ENCODE results near the gene SYCP2L. TPM values are rescaled to one million over a fixed set of nuclear protein-coding genes. Genes with fewer than 3 reads are reported as not detected.
A peak's percentile ranks its signal among the peaks of the same experiment; 100 is the strongest.
"Not testable (repeated sequence)": the region's sequence is repeated elsewhere in the genome, so short reads cannot be mapped to it uniquely, and the experiment has no call there.

Gene SYCP2L
- total and polyA plus RNA-seq, 8 donors: 1.1 to 2.3 (median 1.4) TPM

GRCh38 chr6:10995114-10995707 lies 108.4 kb downstream of the SYCP2L start:
- Histone ChIP-seq H3K9me3 (no peaks in the 10 kb centered on the region), H3K36me3 (no peaks in the 10 kb centered on the region), H3K4me1 (peaks cover 0 to 9% (median 0%) of the 10 kb centered on the region in 3 donors), H3K27me3 (no peaks in the 10 kb centered on the region), H3K4me3 (no peak overlapping the region), H3K27ac (no peak overlapping the region)
- intact Hi-C loops (cut with DNase I): no loop called here
- DNase-seq (no peak), FAIRE-seq (no peak), ATAC-seq (no peak)
- no peak for TF ChIP-seq CTCF (IDR thresholded peaks at IDR 0.05)
- 81 to 82% methylated on average over 4 of the region's 4 CpGs for WGBS, 2 donors

- no peak overlapping the region for H3K27ac ChIP-seq
- intact Hi-C loops (cut with DNase I): no loop called here
- WGBS, 2 donors: 55 to 63% methylated on average over 2 of the region's 2 CpGs
- no peaks in the 10 kb centered on the region for H3K9me3 ChIP-seq
- peaks cover 0 to 14% (median 0%) of the 10 kb centered on the region in 3 donors for H3K4me1 ChIP-seq
- no peak for DNase-seq
- no peak for FAIRE-seq
- H3K27me3 ChIP-seq: no peaks in the 10 kb centered on the region
- no peak overlapping the region for H3K4me3 ChIP-seq
- ATAC-seq: peak in 2 of 4 donors; percentile 22 to 38
- H3K36me3 ChIP-seq: no peaks in the 10 kb centered on the region
- no peak for TF ChIP-seq CTCF (IDR thresholded peaks at IDR 0.05)
Measured at GRCh38 chr6:10999994-11000393, 113.1 kb downstream of the SYCP2L start.

- no peak for DNase-seq
- FAIRE-seq: no peak
- Histone ChIP-seq H3K9me3 (no peaks in the 10 kb centered on the region), H3K36me3 (no peaks in the 10 kb centered on the region), H3K4me1 (peaks cover 0 to 14% (median 0%) of the 10 kb centered on the region in 3 donors), H3K27ac (no peak overlapping the region), H3K4me3 (no peak overlapping the region), H3K27me3 (no peaks in the 10 kb centered on the region)
- WGBS, 2 donors: 19 to 27% methylated on average over 2 of the region's 2 CpGs
- no peak for TF ChIP-seq CTCF (IDR thresholded peaks at IDR 0.05)
- ATAC-seq: no peak
- intact Hi-C loops (cut with DNase I): no loop called here
Measured at GRCh38 chr6:11002176-11002575, 115.3 kb downstream of the SYCP2L start.

- 85 to 86% methylated on average over 5 of the region's 5 CpGs for WGBS, 2 donors
- DNase-seq; FAIRE-seq; H3K27ac ChIP-seq; H3K36me3 ChIP-seq; ATAC-seq; H3K27me3 ChIP-seq; H3K4me3 ChIP-seq; H3K9me3 ChIP-seq; intact Hi-C loops (cut with DNase I): not testable (repeated sequence)
- peaks cover 0 to 14% (median 0%) of the 10 kb centered on the region in 3 donors for H3K4me1 ChIP-seq
Measured at GRCh38 chr6:11003297-11003696, 116.4 kb downstream of the SYCP2L start.

GRCh38 chr6:11006061-11006460 lies 119.2 kb downstream of the SYCP2L start:
- TF ChIP-seq CTCF (IDR thresholded peaks at IDR 0.05): no peak
- no peak overlapping the region for H3K27ac ChIP-seq
- H3K4me3 ChIP-seq: no peak overlapping the region
- DNase-seq (no peak), FAIRE-seq (no peak), ATAC-seq (no peak)
- no peaks in the 10 kb centered on the region for H3K9me3 ChIP-seq
- no peaks in the 10 kb centered on the region for H3K36me3 ChIP-seq
- WGBS, 2 donors: 54 to 59% methylated on average over 4 of the region's 4 CpGs
- intact Hi-C loops (cut with DNase I): no loop called here
- no peaks in the 10 kb centered on the region for H3K4me1 ChIP-seq
- no peaks in the 10 kb centered on the region for H3K27me3 ChIP-seq

Measured in pancreas (tissue), 10 donors.